Esophagus squamous epithelium (tissue), 5 donors: Measurements from ENCODE around the gene HNF1A. TPM values are rescaled to one million over a fixed set of nuclear protein-coding genes. Genes with fewer than 3 reads are reported as not detected.

Experiments used
- DNase-seq: peaks from one replicate; lab custom pipeline; 2025; lab: John Stamatoyannopoulos, UW
- H3K27ac ChIP-seq, 4 donors: fragments of 200-600 bp; sonication (generic); one replicate each; pipeline ENCODE4 v1.5.1; 2016 to 2019; ENCODE audit warnings: mild to moderate bottlenecking in 1 of 4
- H3K27me3 ChIP-seq, 4 donors: fragments of 200-600 bp; sonication (generic); 1 replicate in 3 of 4; 2 replicates in 1 of 4; pipeline versions ENCODE4 v1.5.1 to v1.6.0; 2017 to 2021; ENCODE audit warnings: antibody characterized with exemption in 1 of 4
- H3K36me3 ChIP-seq, 3 donors: fragments of 200-600 bp; sonication (generic); one replicate each; pipeline ENCODE4 v1.5.1; 2016 to 2019
- H3K4me1 ChIP-seq, 3 donors: fragments of 200-600 bp; sonication (generic); one replicate each; pipeline ENCODE4 v1.5.1; 2017 to 2019
- H3K4me3 ChIP-seq, 4 donors: fragments of 200-600 bp; sonication (generic); 1 replicate in 3 of 4; 2 replicates in 1 of 4; pipeline ENCODE4 v1.5.1; 2016 to 2019; ENCODE audit warnings: mild to moderate bottlenecking in 2 of 4, moderate library complexity in 1 of 4
- H3K9me3 ChIP-seq, 3 donors: fragments of 200-600 bp; sonication (generic); one replicate each; pipeline ENCODE4 v1.5.1; 2016 to 2019
- POLR2A ChIP-seq, 4 donors: fragments of 450-650 bp; IDR thresholded peaks; one replicate each; pipeline ENCODE4 v1.6.1; 2017; ENCODE audit warnings: antibody characterized with exemption in 4 of 4, mild to moderate bottlenecking in 4 of 4, moderate library complexity in 3 of 4
- WGBS, 2 donors: methylation state at CpG; one replicate each; pipeline ENCODE4 v1.1.5; 2018; 5-methylcytosine and 5-hydroxymethylcytosine counted together
- intact Hi-C: fragments of 100-400 bp; cut with DNase I; formaldehyde crosslinking; loops from one replicate; pipeline ENCODE4 v1.15.0; 2022
- total RNA-seq, 4 donors: library from RNA; depleted of rRNA; stranded (reverse); fragments of >200 nt; gene quantifications; one replicate each; pipeline ENCODE4 v1.1.0, GENCODE V29; 2016
- TF ChIP-seq, protein P1 (sequence below), 6 experiments: fragments of 450-650 bp in 4 of 6; fragments of 200-600 bp in 2 of 6; sonication (generic) in 2 of 6; IDR thresholded peaks; one replicate each; pipeline ENCODE4 v1.5.1; 2016 to 2019; ENCODE audit warnings: antibody characterized with exemption in 6 of 6, mild to moderate bottlenecking in 4 of 6, moderate library complexity in 4 of 6
- donor health status: DM: yes; HTN: yes; CAD: no.

Gene HNF1A
- total RNA-seq, 4 donors from 2014 or later, result not detected

DNA sequence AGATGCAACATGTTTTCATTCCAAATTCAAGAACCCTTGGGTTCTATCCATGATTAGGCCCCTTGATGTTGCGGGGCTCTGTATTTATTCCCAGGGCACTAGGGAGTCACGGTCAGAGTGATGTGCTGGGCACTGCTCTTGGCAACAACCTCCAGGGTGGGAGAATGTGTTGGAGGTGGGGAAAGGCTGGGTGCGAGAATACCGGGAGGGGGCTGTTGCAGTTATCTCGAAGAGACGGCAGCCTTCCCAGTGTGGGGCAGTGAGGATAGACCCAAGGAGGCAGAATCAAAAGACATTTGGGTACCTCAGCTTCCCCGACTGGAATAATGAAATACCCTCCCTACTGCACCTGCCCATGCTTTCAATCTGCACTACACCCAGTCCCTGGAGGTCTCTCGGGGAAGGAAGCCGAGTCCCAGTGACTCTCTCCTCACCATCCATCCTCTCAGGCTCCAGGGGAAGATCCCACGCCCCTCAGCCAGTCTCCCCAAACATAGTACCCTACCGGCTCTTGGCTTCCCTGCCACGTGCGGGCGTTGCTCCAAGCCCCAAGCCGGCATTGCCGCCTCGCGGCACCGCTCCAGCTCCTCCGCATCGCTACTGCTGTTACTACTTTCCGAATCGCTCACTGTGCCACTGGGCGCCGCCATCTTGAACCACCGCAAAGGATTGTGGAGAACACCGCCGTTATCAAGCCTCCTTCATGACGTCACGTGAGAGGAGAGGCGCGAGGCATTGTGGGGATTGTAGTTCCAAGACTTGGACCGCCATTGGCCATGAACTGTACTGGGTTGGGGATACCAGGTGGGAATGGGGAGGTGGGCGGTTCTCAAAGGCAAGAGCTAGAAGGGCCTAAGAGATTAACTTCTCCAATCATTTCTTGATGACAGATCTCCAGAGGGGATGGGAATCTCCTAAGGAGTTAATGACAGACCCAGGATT, 37.8 kb downstream of the HNF1A start, which contains the start of gene C12orf43:
Gene C12orf43, minus strand, starts transcription at position 663 of the 942 bp plus-strand sequence. Its CDS starts 13 bp downstream, at position 650.
- Histone ChIP-seq H3K4me1 (peaks cover 7 to 14% (median 12%) of the 10 kb centered on the region in 3 donors), H3K4me3 (peak within 1 kb of the TSS; percentile 78 to 96 (median 89)), H3K27me3 (no peaks in the 10 kb centered on the region), H3K36me3 (peaks cover 0 to 24% (median 0%) of the 10 kb centered on the region in 3 donors), H3K27ac (peak within 1 kb of the TSS; percentile 74 to 87 (median 83)), H3K9me3 (no peaks in the 10 kb centered on the region)
- intact Hi-C loops, result no loop called here
- WGBS, 2 donors, result 0 to 3% methylated on average over 19 to 30 of the region's 34 CpGs
- peak; percentile 66 for DNase-seq
- peak in 1 of 4 donors; percentile 40 for TF ChIP-seq POLR2A (IDR thresholded peaks at IDR 0.05)
- TF ChIP-seq, protein P1, sequence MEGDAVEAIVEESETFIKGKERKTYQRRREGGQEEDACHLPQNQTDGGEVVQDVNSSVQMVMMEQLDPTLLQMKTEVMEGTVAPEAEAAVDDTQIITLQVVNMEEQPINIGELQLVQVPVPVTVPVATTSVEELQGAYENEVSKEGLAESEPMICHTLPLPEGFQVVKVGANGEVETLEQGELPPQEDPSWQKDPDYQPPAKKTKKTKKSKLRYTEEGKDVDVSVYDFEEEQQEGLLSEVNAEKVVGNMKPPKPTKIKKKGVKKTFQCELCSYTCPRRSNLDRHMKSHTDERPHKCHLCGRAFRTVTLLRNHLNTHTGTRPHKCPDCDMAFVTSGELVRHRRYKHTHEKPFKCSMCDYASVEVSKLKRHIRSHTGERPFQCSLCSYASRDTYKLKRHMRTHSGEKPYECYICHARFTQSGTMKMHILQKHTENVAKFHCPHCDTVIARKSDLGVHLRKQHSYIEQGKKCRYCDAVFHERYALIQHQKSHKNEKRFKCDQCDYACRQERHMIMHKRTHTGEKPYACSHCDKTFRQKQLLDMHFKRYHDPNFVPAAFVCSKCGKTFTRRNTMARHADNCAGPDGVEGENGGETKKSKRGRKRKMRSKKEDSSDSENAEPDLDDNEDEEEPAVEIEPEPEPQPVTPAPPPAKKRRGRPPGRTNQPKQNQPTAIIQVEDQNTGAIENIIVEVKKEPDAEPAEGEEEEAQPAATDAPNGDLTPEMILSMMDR (IDR thresholded peaks at IDR 0.05), result peak in 1 of 6 experiments; percentile 43

DNA sequence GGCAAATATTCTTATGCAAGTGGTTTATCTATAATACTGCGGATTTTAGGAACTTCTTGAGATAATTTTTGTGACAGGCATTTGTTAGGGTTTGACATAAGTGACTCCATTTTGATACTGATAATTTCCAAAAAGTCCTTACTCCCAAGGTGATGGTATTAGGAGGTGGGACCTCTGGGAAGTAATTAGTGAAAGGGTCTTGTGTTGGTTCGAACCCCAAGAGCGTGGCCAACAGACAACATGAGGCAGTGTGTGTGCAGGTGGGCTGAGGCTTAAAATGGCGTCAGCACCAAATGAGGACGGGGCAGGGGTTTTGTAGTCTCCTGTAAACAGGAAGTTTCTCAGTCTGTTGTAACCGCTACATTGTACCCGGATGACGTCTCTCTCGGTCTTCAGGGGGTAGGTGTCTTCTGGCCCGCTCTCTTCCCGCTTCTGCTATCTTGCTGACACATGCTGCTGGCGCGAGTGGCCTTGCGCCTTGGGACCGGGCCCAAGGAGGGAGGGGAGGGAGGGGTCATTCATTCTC, 39.7 kb downstream of the HNF1A start:
- Histone ChIP-seq H3K4me3 (no peak overlapping the region), H3K27ac (no peak overlapping the region), H3K4me1 (peaks cover 7 to 14% (median 12%) of the 10 kb centered on the region in 3 donors), H3K36me3 (peaks cover 0 to 8% (median 0%) of the 10 kb centered on the region in 3 donors), H3K9me3 (no peaks in the 10 kb centered on the region), H3K27me3 (no peaks in the 10 kb centered on the region)
- DNase-seq, result no peak
- TF ChIP-seq, protein P1 (IDR thresholded peaks at IDR 0.05), result no peak
- no peak for TF ChIP-seq POLR2A (IDR thresholded peaks at IDR 0.05)
- WGBS, 2 donors, result 82 to 85% methylated on average over 13 to 15 of the region's 15 CpGs
- intact Hi-C loops, result no loop called here

DNA sequence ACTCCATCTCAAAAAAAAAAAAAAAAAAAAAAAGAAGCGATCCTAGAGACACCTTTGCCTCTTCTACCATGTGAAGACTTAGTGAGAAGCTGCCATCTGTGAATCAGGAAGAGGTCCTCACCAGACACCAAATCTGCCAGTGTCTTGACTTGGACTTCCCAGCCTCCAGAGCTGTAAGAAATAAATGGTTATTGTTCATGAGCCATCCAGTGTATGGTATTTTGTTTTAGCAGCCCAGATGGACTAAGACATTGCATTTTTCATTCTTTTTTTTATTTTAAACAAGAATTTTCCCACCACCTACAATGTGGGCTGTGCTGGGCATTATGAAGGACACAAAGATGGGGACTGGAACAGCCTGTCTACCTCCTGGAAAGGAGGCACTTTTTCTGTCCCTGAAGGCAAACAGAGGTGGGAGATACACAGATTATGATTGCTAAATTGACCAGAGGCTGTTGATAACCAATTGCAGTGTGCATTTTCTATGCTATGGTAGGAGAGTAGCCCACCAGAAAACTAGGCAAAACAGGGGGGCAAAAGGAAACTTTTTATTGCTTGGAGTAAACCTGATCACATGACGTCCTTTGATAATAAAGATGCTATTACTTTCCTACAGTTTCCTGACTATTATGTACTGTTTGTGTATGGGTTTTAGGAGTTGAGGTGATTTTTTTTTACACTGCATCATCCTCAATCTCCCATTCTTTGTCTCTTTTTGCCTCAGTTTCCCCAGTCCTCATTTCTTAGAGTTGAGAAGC, 40.7 kb downstream of the HNF1A start:
- TF ChIP-seq, protein P1 (IDR thresholded peaks at IDR 0.05), result no peak
- H3K4me3 ChIP-seq, result no peak overlapping the region
- no peak for DNase-seq
- no peaks in the 10 kb centered on the region for H3K36me3 ChIP-seq
- H3K27me3 ChIP-seq, result no peaks in the 10 kb centered on the region
- 84 to 87% methylated on average over 2 of the region's 2 CpGs for WGBS, 2 donors
- intact Hi-C loops, result no loop called here
- peaks cover 7 to 14% (median 12%) of the 10 kb centered on the region in 3 donors for H3K4me1 ChIP-seq
- no peaks in the 10 kb centered on the region for H3K9me3 ChIP-seq
- no peak overlapping the region for H3K27ac ChIP-seq

DNA sequence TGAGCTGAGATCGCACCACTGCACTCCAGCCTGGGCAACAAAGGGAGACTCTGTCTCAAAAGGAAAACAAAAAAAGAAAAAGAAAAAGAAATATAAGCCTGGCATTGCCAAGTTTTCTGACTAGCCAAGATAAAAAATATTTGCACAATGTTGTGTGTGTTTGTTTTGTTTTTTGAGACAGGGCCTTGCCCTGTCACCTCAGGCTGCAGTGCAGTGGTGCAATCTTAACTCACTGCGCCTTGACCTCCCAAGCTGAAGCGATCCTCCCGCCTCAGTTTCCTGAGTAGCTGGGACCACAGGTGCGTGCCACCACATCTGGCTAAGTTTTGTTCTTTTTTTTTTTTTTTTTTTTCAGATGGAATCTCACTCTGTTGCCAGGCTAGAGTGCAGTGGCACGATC, 43.4 kb downstream of the HNF1A start:
- no peak overlapping the region for H3K4me3 ChIP-seq
- no peak overlapping the region for H3K27ac ChIP-seq
- no peaks in the 10 kb centered on the region for H3K36me3 ChIP-seq
- H3K27me3 ChIP-seq, result no peaks in the 10 kb centered on the region
- no peaks in the 10 kb centered on the region for H3K9me3 ChIP-seq
- no peaks in the 10 kb centered on the region for H3K4me1 ChIP-seq
- intact Hi-C loops, result no loop called here
- no peak for DNase-seq
- TF ChIP-seq POLR2A (IDR thresholded peaks at IDR 0.05), result no peak
- TF ChIP-seq, protein P1 (IDR thresholded peaks at IDR 0.05), result no peak
- WGBS, 2 donors, result 83 to 85% methylated on average over 6 of the region's 6 CpGs
